HepG2 (cell line): ENCODE measurements around the gene PAM16.

Source experiments
- ATF1 ChIP-seq: IDR thresholded peaks from 2 replicates; pipeline ENCODE4 v1.6.1; 2016; ENCODE audit warnings: mild to moderate bottlenecking, control low read depth
- BCL3 ChIP-seq: sonication (generic); formaldehyde crosslinking; IDR thresholded peaks from 2 replicates; pipeline ENCODE4 v1.5.1; 2020; ENCODE audit warnings: mild to moderate bottlenecking, missing genetic modification reagents, moderate library complexity
- CTCF ChIP-seq: sonication (generic); formaldehyde crosslinking; IDR thresholded peaks from 2 replicates; pipeline ENCODE4 v1.5.0; 2020; ENCODE audit warnings: mild to moderate bottlenecking, missing genetic modification reagents, moderate library complexity
- FOXA1 ChIP-seq, 2 experiments: fragments of 450-650 bp in 1 of 2; sonication (generic) in 1 of 2; formaldehyde crosslinking in 1 of 2; IDR thresholded peaks; 2 replicates each; pipeline versions ENCODE4 v1.4.0 to v1.6.1; 2016 to 2020; ENCODE audit warnings: missing genetic modification reagents in 1 of 2
- FOXM1 ChIP-seq: sonication (generic); formaldehyde crosslinking; IDR thresholded peaks from 2 replicates; pipeline ENCODE4 v1.5.0; 2020; ENCODE audit warnings: missing genetic modification reagents
- HOXA5 ChIP-seq: sonication (generic); formaldehyde crosslinking; IDR thresholded peaks from 2 replicates; pipeline ENCODE4 v1.4.0; 2020; ENCODE audit warnings: missing genetic modification reagents
- MAFF ChIP-seq: IDR thresholded peaks from 2 replicates; pipeline ENCODE4 v1.6.1; 2011; ENCODE audit warnings: low read depth, low read length, improper control_type of control experiment
- NFIC ChIP-seq: IDR thresholded peaks from 2 replicates; pipeline ENCODE4 v1.6.1; 2012; ENCODE audit warnings: mild to moderate bottlenecking, low read length, inconsistent platforms
- U2AF2 ChIP-seq: fragments of 200-400 bp; formaldehyde crosslinking; IDR thresholded peaks from 2 replicates; pipeline ENCODE4 v1.6.1; 2017; ENCODE audit warnings: low read depth, mild to moderate bottlenecking, low read length
- ZNF549 ChIP-seq: sonication (generic); formaldehyde crosslinking; IDR thresholded peaks from 2 replicates; pipeline ENCODE4 v1.5.0; 2020; ENCODE audit warnings: missing genetic modification reagents

GRCh38 chr16:4358831-4359561 lies 7.9 kb upstream of the PAM16 start:
- TF ChIP-seq CTCF (CRISPR knock-in tag) (peak; percentile 98), ZNF549 (no peak), FOXM1 (no peak), U2AF2 (no peak), HOXA5 (CRISPR knock-in tag) (no peak), MAFF (no peak), BCL3 (CRISPR knock-in tag) (no peak), ATF1 (CRISPR knock-in tag) (no peak), NFIC (no peak), FOXA1 (IDR thresholded peaks at IDR 0.05) (no peak), FOXA1 (CRISPR knock-in tag; IDR thresholded peaks at IDR 0.05) (no peak)
